H1 (cell line): ENCODE results near the gene HID1. TPM values are rescaled to one million over a fixed set of nuclear protein-coding genes. Genes with fewer than 3 reads are reported as not detected.

Experiments
- BACH1 ChIP-seq: IDR thresholded peaks from 2 replicates; pipeline ENCODE4 v1.6.1; 2012; ENCODE audit warnings: low read length, improper control_type of control experiment
- CEBPB ChIP-seq: IDR thresholded peaks from 2 replicates; pipeline ENCODE4 v1.6.1; 2012; ENCODE audit warnings: low read depth, low read length
- CREB1 ChIP-seq: IDR thresholded peaks from 2 replicates; pipeline ENCODE4 v1.6.1; 2012; ENCODE audit warnings: inconsistent platforms
- EZH2 ChIP-seq: fragments of 200-600 bp; sonication (generic); IDR thresholded peaks from 2 replicates; pipeline ENCODE4 v1.7.1; 2012; ENCODE audit warnings: low read depth, mild to moderate bottlenecking, moderate library complexity, low read length, inconsistent platforms; ENCODE audit not compliant: severe bottlenecking
- NRF1 ChIP-seq: IDR thresholded peaks from 2 replicates; pipeline ENCODE4 v1.6.1; 2011; ENCODE audit warnings: mild to moderate bottlenecking, low read depth, low read length, improper control_type of control experiment
- SIX5 ChIP-seq: IDR thresholded peaks from 2 replicates; pipeline ENCODE4 v1.6.1; 2011; ENCODE audit warnings: mild to moderate bottlenecking, low read depth, low read length
- SRF ChIP-seq: IDR thresholded peaks from 2 replicates; pipeline ENCODE4 v1.6.1; 2011; ENCODE audit warnings: mild to moderate bottlenecking, low read depth, low read length, moderate library complexity
- TBP ChIP-seq: IDR thresholded peaks from 2 replicates; pipeline ENCODE4 v1.6.1; 2011; ENCODE audit warnings: low read depth, low read length, improper control_type of control experiment
- polyA plus RNA-seq, 7 experiments: library from polyadenylated mRNA; depleted of rRNA in 3 of 7; stranded (reverse) in 5 of 7; unstranded in 2 of 7; fragments of >200 nt in 5 of 7; fragments of 200-250 nt in 2 of 7; gene quantifications; 1 replicate in 5 of 7; 2 replicates in 1 of 7; 4 replicates in 1 of 7; pipeline versions ENCODE4 v1.2.1 to v1.2.3, GENCODE V29; 2011 to 2013; ENCODE audit warnings: missing spikeins in 2 of 7, mixed read lengths in 2 of 7
- total RNA-seq: library from RNA; stranded (reverse); fragmentation: NEBNext Ultra II Directional; extraction: Animal tissue kit (Norgen Biotek cat#: 25700); gene quantifications from 2 replicates; pipeline ENCODE4 v1.2.1, GENCODE V29; 2021
- TF ChIP-seq, protein P1 (sequence below): IDR thresholded peaks from 2 replicates; pipeline ENCODE4 v1.6.1; 2012; ENCODE audit warnings: inconsistent platforms
- TF ChIP-seq, protein P2 (sequence below): IDR thresholded peaks from 2 replicates; pipeline ENCODE4 v1.6.1; 2012; ENCODE audit warnings: low read length, inconsistent platforms

Gene HID1
- total and polyA plus RNA-seq, 2 of the 8 experiments (the other 6 are each of a cell fraction or from before 2014, with no cell fraction given), result 15.1 to 25.9 TPM

DNA sequence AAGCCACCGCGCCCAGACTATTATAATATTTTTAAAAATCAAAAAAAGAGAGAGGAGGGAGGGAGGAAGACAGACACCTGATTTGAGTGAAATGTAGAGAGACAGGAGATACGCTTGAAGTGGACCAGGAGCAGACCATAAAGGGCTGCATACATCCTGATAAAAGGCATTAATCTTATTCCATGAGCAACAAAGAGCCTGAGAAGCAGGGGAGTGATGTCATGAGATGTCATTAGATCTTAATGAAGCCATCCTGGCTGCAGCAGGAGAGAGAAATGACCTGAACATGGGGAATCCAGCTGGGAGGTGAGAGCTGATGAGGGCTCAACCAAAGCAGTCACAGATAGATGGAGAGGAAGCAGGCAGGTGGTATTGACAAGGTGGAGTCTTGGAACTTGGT is 5.2 kb upstream of the HID1 start (continued):
- TF ChIP-seq TBP (no peak), CREB1 (no peak), EZH2 (no peak), SIX5 (no peak), NRF1 (no peak), CEBPB (no peak), BACH1 (no peak), SRF (no peak)
- TF ChIP-seq, protein P1, sequence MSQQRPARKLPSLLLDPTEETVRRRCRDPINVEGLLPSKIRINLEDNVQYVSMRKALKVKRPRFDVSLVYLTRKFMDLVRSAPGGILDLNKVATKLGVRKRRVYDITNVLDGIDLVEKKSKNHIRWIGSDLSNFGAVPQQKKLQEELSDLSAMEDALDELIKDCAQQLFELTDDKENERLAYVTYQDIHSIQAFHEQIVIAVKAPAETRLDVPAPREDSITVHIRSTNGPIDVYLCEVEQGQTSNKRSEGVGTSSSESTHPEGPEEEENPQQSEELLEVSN, result no peak
- TF ChIP-seq, protein P2, sequence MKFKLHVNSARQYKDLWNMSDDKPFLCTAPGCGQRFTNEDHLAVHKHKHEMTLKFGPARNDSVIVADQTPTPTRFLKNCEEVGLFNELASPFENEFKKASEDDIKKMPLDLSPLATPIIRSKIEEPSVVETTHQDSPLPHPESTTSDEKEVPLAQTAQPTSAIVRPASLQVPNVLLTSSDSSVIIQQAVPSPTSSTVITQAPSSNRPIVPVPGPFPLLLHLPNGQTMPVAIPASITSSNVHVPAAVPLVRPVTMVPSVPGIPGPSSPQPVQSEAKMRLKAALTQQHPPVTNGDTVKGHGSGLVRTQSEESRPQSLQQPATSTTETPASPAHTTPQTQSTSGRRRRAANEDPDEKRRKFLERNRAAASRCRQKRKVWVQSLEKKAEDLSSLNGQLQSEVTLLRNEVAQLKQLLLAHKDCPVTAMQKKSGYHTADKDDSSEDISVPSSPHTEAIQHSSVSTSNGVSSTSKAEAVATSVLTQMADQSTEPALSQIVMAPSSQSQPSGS, result no peak
